ENCODE measurements around the gene RTKN2.

Gene RTKN2

GRCh38 chr10:62175251-62175650 lies 93.4 kb downstream of the RTKN2 start:
- DNase-seq (ENCODE audit: low read depth), result no peak

DNA sequence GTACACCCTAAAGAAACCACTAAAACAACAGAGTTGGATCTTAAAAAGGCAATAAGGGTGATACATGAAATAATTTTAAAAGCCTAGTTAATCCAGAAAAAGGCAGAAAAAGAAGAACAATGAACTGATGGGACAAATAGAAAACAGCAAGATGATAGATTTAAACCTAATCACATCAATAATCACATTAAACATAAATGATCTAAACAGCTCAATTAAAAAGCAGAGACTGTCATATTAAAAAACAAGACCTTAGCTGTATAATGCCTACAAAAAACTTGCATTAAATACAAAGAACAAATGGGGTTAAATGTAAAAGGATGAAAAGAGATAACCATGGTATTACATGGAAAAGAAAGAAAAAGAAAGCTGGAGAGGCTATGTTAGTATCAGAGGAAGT lies 96.2 kb downstream of the RTKN2 start:
- DNase-seq (ENCODE audit: low read depth), result no peak

GRCh38 chr10:62171791-62172190 lies 96.9 kb downstream of the RTKN2 start:
- no peak for DNase-seq (ENCODE audit: low read depth)

- DNase-seq (ENCODE audit: low read depth), result no peak
Observed at GRCh38 chr10:62170732-62171131, 97.9 kb downstream of the RTKN2 start.

GRCh38 chr10:62166331-62167131 lies 102.1 kb downstream of the RTKN2 start:
- peak; percentile 69 for DNase-seq (ENCODE audit: low read depth)

DNA sequence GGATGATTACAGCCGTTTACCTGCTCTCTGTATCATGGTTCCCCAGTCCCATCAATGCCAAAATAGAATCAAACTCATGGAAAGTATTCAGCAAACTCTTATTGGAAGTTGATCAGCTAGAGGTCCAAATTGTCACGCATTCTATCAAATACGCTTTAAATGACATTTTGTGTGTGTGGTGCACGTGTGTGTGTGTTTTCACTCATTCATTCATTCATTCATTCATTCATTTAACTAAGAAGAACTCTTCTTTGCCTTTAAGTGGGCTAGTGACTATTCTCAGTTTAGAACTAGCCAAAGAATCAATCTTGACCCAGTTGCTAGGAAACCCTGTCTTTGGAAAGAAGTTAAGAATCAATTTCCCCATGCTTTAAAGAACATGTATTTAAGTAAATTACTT lies 102.8 kb downstream of the RTKN2 start:
- DNase-seq (ENCODE audit: low read depth), result no peak

- DNase-seq (ENCODE audit: low read depth), result no peak
Observed at GRCh38 chr10:62163024-62163423, 105.6 kb downstream of the RTKN2 start.

GRCh38 chr10:62162261-62162981 lies 106.2 kb downstream of the RTKN2 start:
- no peak for DNase-seq (ENCODE audit: low read depth)

- DNase-seq (ENCODE audit: low read depth), result no peak
Observed at GRCh38 chr10:62159351-62159750, 109.3 kb downstream of the RTKN2 start.

GRCh38 chr10:62157601-62158000 lies 111.0 kb downstream of the RTKN2 start:
- no peak for DNase-seq (ENCODE audit: low read depth)

GRCh38 chr10:62155054-62155680 lies 113.5 kb downstream of the RTKN2 start:
- no peak for DNase-seq (ENCODE audit: low read depth)

- DNase-seq (ENCODE audit: low read depth), result no peak
Observed at GRCh38 chr10:62154231-62154630, 114.4 kb downstream of the RTKN2 start.

DNA sequence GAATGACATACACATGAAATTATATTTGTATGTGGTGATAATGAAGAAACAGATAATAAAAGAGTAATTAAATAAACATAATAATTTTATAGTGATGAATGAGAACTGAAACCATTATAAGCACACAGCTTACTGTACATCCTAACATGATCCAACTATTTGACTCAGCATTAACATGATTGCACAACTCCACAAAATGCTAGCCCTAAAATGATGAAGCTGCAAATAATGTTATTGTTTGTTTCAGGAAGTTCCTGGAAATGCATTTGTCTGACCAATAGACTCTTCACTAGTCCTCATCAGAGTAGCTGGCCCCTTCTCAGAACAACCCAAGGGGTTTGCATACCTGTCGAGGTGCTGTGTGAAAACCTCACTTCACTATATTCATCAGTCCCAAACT lies 115.5 kb downstream of the RTKN2 start:
- peak; percentile 47 for DNase-seq (ENCODE audit: low read depth)

DNA sequence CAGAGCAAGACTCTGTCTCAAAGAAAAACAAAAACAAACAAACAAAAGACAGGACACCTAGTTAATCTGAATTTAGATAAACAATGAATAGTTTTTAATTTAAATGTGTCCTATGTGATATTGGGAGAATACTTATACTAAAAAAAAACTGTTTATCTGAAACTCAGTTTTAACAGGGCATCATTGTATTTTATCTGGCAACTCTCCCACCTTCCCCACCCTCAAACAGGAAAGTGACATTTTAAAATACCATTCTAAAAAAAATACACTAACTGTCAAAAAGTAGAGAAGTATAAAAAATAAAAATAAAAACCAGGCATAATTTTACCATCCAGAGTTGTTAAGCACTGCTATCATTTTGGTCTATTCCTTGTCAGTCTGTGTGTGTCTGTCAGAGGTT lies 119.0 kb downstream of the RTKN2 start:
- DNase-seq (ENCODE audit: low read depth), result no peak

DNA sequence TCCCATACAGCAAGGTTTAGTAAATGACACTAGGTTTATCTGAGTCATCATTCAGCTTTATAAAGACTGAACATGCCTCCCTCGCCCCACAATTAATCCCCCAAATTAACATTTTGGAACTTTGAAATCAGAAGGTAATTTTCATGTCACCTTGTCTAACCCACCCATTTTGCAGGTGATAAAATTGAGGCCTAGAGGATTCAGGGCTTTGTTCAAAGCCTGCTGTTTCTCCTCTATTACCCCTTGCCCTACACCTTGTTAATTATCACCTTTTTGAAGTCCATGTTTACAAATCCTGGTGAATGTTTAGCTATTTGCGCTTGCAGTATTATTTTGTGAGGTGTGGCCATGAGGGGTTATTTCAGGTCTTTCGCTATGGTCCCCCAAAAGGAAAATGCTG lies 120.5 kb downstream of the RTKN2 start:
- DNase-seq (ENCODE audit: low read depth), result no peak

DNA sequence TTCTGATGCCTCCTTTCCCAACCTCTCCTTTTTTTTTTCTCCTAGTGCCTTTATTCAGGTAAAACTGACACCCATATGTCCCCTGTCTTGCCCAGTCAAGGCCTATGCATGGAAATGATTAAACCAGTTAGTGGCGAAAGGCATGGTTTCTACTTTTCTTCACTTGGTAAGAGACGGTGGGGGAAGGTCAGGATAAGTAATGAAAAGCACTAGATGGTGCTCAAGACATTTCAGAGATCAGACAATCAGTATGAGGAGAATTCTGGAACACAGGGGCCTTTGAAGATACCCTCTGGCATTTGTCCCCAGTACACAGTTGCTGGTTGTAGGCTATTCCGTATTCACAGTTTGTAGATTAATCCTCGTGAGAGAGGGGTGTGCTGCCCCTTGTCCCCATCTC lies 121.2 kb downstream of the RTKN2 start:
- no peak for DNase-seq (ENCODE audit: low read depth)

- DNase-seq (ENCODE audit: low read depth), result no peak
Observed at GRCh38 chr10:62136931-62137330, 131.7 kb downstream of the RTKN2 start.

DNA sequence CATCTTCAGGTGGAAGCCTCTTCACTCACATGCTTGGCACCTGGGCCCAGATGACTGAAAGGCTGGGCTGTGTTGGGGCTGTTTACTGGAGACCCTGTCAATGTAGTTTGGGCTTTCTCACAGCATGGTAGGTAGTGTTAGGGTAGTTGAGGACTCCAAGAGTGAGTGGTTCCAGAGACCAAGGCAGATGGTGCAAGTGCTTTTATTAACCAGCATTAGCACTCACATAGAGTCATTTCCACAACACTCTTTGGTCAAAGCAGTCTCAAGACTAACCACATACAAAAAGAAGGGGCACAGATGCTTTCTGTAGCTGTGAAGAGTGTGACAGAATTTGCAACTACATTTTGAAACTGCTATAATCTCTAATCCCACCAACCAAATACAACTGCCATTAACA lies 135.0 kb downstream of the RTKN2 start:
- DNase-seq (ENCODE audit: low read depth), result no peak

All from fibroblast of the conjunctiva (primary cell).